Left lung (tissue), 10 donors: ENCODE results near the gene FBP1. TPM values are rescaled to one million over a fixed set of nuclear protein-coding genes. Genes with fewer than 3 reads are reported as not detected.
A peak's percentile ranks its signal among the peaks of the same experiment; 100 is the strongest.

ENCODE experiments used
- ATAC-seq: fragments of 200-7000 bp; cut with Tn5 transposase; one replicate; pipeline ENCODE4 v1.9.1; 2020; ENCODE audit warnings: moderate library complexity
- DNase-seq, 4 donors: peaks; one replicate each; pipeline ENCODE4 v3.0.0-alpha.2; 2013 to 2020
- H3K27ac ChIP-seq, 2 donors: fragments of 200-600 bp; sonication (generic) in 1 of 2; one replicate each; pipeline versions ENCODE4 v1.5.0 to v1.8.0; 2020 to 2021
- H3K27me3 ChIP-seq, 2 donors: fragments of 200-600 bp; sonication (generic) in 1 of 2; one replicate each; pipeline versions ENCODE4 v1.5.0 to v1.8.0; 2020 to 2021
- H3K36me3 ChIP-seq, 2 donors: fragments of 200-600 bp; sonication (generic) in 1 of 2; one replicate each; pipeline versions ENCODE4 v1.5.0 to v1.8.0; 2020 to 2021
- H3K4me1 ChIP-seq, 2 donors: fragments of 200-600 bp; one replicate each; pipeline ENCODE4 v1.8.0; 2021
- H3K4me3 ChIP-seq, 2 donors: fragments of 200-600 bp; sonication (generic) in 1 of 2; one replicate each; pipeline versions ENCODE4 v1.5.0 to v1.8.0; 2020 to 2021; ENCODE audit warnings: mild to moderate bottlenecking in 1 of 2
- H3K9me3 ChIP-seq, 2 donors: fragments of 200-600 bp; sonication (generic) in 1 of 2; one replicate each; pipeline versions ENCODE4 v1.5.0 to v1.8.0; 2020 to 2021
- intact Hi-C, 2 donors: fragments of 100-400 bp; cut with DNase I; formaldehyde crosslinking; loops; one replicate each; pipeline versions ENCODE4 v1.11.2 to v1.14.2; 2022
- polyA plus RNA-seq, 6 donors: library from polyadenylated mRNA; unstranded; fragments of 120-200 nt; gene quantifications; one replicate each; pipeline ENCODE4 v1.2.1, GENCODE V29; 2013; ENCODE audit not compliant: insufficient read length in 6 of 6
- total RNA-seq, 2 donors: library from RNA; stranded (reverse); fragmentation: NEBNext Ultra II Directional; extraction: Animal tissue kit (Norgen Biotek cat#: 25700); gene quantifications; one replicate each; pipeline ENCODE4 v1.2.1, GENCODE V29; 2021
- TF ChIP-seq, protein P1 (sequence below), 2 donors: fragments of 200-600 bp; sonication (generic) in 1 of 2; IDR thresholded peaks; one replicate each; pipeline versions ENCODE4 v1.5.0 to v1.8.0; 2021; ENCODE audit warnings: antibody characterized with exemption in 2 of 2
- donor health status: DM: no; HTN: yes; CAD: no.
- donor health status: DM: no; HTN: no; CAD: no.

FBP1 gene
- total and polyA plus RNA-seq, 8 donors: 15.9 to 210 (median 21.9) TPM

- no peaks in the 10 kb centered on the region for H3K36me3 ChIP-seq
- H3K9me3 ChIP-seq: no peaks in the 10 kb centered on the region
- H3K4me3 ChIP-seq: no peak overlapping the region
- ATAC-seq: no peak
- H3K4me1 ChIP-seq: peaks cover 0 to 38% of the 10 kb centered on the region in 2 donors
- peaks cover 0 to 8% of the 10 kb centered on the region in 2 donors for H3K27me3 ChIP-seq
- intact Hi-C loops: no loop called here
- TF ChIP-seq, protein P1, sequence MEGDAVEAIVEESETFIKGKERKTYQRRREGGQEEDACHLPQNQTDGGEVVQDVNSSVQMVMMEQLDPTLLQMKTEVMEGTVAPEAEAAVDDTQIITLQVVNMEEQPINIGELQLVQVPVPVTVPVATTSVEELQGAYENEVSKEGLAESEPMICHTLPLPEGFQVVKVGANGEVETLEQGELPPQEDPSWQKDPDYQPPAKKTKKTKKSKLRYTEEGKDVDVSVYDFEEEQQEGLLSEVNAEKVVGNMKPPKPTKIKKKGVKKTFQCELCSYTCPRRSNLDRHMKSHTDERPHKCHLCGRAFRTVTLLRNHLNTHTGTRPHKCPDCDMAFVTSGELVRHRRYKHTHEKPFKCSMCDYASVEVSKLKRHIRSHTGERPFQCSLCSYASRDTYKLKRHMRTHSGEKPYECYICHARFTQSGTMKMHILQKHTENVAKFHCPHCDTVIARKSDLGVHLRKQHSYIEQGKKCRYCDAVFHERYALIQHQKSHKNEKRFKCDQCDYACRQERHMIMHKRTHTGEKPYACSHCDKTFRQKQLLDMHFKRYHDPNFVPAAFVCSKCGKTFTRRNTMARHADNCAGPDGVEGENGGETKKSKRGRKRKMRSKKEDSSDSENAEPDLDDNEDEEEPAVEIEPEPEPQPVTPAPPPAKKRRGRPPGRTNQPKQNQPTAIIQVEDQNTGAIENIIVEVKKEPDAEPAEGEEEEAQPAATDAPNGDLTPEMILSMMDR (IDR thresholded peaks at IDR 0.05): no peak
- DNase-seq: peak in 1 of 4 donors; percentile 65
- H3K27ac ChIP-seq: no peak overlapping the region
Measured at GRCh38 chr9:94643176-94643575, 3.9 kb upstream of the FBP1 start.

GRCh38 chr9:94642501-94642900, 3.2 kb upstream of the FBP1 start:
- Histone ChIP-seq H3K9me3 (no peaks in the 10 kb centered on the region), H3K4me3 (no peak overlapping the region), H3K36me3 (no peaks in the 10 kb centered on the region), H3K4me1 (peaks cover 0 to 35% of the 10 kb centered on the region in 2 donors), H3K27ac (no peak overlapping the region), H3K27me3 (peaks cover 0 to 8% of the 10 kb centered on the region in 2 donors)
- intact Hi-C loops: no loop called here
- no peak for ATAC-seq
- DNase-seq: no peak
- TF ChIP-seq, protein P1 (IDR thresholded peaks at IDR 0.05): no peak

DNA sequence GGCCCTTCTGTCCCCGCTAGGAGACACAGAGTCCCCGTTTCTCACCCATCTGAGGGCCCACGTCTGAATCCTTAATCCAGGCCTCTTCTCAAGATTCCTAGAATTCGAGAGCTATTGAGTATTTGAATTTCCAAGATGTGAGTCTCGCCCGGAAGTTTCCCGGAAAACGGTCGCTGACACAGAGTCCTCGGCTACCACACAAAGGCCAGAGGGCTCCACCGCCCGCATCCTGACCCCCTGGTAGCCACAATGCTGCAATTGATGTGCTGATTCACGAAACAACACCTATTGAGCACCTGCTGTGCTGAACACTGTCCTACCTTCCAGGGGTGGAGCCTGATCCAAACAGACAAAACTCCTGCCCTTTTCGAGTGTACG, 670 bp upstream of the FBP1 start:
- ATAC-seq (peak; percentile 3), DNase-seq (no peak)
- TF ChIP-seq, protein P1 (IDR thresholded peaks at IDR 0.05): no peak
- intact Hi-C loops: no loop called here
- Histone ChIP-seq H3K27ac (peak overlapping the region; percentile 69 to 89), H3K4me3 (peak overlapping the region; percentile 41 to 71), H3K27me3 (peaks cover 0 to 8% of the 10 kb centered on the region in 2 donors), H3K4me1 (peaks cover 0 to 41% of the 10 kb centered on the region in 2 donors), H3K36me3 (no peaks in the 10 kb centered on the region), H3K9me3 (no peaks in the 10 kb centered on the region)

GRCh38 chr9:94638335-94639060, 820 bp downstream of the FBP1 start:
- H3K4me1 ChIP-seq: peaks cover 0 to 36% of the 10 kb centered on the region in 2 donors
- TF ChIP-seq, protein P1 (IDR thresholded peaks at IDR 0.05): no peak
- H3K36me3 ChIP-seq: no peaks in the 10 kb centered on the region
- intact Hi-C loops: no loop called here
- peak in 1 of 4 donors; percentile 40 for DNase-seq
- no peaks in the 10 kb centered on the region for H3K9me3 ChIP-seq
- H3K4me3 ChIP-seq: peak overlapping the region; percentile 41 to 71
- H3K27ac ChIP-seq: peak overlapping the region; percentile 69 to 89
- peaks cover 0 to 8% of the 10 kb centered on the region in 2 donors for H3K27me3 ChIP-seq
- ATAC-seq: peak; percentile 40

DNA sequence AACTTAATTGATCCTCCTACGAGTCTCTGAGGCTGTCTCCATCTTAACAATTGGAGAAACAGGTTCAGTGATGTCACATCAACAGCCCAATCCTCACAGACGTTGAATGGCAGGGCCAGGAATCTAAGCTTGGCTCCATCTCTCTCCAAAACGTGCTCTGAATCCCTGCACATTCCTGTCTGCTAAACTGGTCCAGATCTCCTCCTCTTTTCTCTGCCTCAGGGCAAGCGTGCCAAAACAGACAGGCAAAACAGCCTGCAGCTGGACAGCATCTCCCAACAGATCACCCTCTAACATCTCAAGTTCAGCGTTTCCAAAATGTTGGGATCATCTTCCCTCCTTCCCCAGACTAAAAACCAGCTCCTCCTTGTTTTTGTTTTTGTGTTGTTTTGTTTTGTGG, 6.6 kb downstream of the FBP1 start:
- intact Hi-C loops: no loop called here
- DNase-seq: peak in 2 of 4 donors; percentile 65 to 77
- Histone ChIP-seq H3K4me1 (peaks cover 6 to 24% of the 10 kb centered on the region in 2 donors), H3K9me3 (no peaks in the 10 kb centered on the region), H3K27ac (no peak overlapping the region), H3K27me3 (no peaks in the 10 kb centered on the region), H3K4me3 (no peak overlapping the region), H3K36me3 (no peaks in the 10 kb centered on the region)
- TF ChIP-seq, protein P1 (IDR thresholded peaks at IDR 0.05): no peak
- no peak for ATAC-seq
